Esophagus mucosa (tissue), 1 donor: ENCODE measurements around the gene HOOK2. TPM values are rescaled to one million over a fixed set of nuclear protein-coding genes. Genes with fewer than 3 reads are reported as not detected.

ENCODE experiments used
- ATAC-seq: fragments of 200-7000 bp; cut with Tn5 transposase; one replicate; pipeline ENCODE4 v1.9.1; 2020
- total RNA-seq: library from RNA; stranded (reverse); gene quantifications from one replicate; pipeline ENCODE4 v1.2.4, GENCODE V29; 2023
- donor health status: DM: yes; HTN: yes; CAD: no.

The HOOK2 gene
- total RNA-seq, 1 donor from 2014 or later = 38.2 TPM

DNA sequence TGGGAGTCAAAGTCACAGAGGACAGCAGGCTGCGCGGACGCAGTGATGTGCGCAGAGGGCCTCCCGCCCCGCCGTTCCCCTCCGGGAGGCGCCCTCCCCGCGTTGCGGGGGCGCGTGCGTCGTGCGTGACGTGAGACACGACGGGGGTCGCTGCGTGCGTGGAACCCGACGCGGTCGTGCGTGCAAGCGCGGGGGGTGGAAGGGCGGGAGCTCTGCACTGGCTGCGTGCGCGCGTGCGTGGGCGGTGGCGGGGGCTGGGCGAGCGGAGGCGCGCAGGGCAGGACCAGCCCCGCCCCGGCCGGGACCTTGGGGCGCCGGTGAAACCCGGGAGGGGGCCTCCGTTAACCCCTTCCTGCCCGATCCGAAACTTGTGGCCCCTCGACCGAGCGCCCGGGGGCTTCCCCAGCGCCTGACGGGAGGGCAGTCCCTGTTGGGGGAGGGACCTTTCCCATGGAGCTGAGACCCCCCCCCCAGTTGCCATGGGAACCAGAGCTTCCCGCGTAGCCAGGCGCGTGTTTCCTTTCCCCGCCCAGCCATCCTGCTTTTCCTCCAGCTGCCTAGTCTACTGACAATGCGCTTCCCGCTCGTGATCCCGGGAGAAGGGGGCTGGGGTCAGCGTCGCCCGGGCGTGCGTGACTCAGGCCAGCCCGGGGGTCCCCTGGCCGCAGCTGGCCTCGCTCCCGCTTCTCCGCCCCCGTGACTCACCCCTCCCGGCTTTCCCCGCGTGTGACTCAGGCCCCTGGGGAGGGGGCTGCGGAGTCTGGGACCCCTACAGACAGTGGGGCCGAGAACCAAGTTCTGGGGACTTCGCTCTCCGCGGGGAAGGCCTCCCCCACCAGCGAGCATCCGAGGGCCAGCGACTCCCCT is 7.3 kb upstream of the HOOK2 start:
- peak; percentile 51 for ATAC-seq

DNA sequence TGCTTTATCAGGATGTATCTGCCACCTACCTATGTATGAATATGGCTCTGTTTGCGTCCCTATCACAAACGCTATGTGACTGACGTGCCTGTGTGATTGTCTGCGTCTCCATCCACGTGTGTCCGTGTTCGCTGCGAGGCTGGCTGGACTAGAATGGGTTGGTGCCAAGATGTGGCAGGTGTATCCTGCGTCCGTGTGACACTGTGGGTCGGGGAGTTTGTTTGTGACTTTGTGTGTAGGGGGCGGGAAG is 6.7 kb upstream of the HOOK2 start:
- ATAC-seq = peak; percentile 9

DNA sequence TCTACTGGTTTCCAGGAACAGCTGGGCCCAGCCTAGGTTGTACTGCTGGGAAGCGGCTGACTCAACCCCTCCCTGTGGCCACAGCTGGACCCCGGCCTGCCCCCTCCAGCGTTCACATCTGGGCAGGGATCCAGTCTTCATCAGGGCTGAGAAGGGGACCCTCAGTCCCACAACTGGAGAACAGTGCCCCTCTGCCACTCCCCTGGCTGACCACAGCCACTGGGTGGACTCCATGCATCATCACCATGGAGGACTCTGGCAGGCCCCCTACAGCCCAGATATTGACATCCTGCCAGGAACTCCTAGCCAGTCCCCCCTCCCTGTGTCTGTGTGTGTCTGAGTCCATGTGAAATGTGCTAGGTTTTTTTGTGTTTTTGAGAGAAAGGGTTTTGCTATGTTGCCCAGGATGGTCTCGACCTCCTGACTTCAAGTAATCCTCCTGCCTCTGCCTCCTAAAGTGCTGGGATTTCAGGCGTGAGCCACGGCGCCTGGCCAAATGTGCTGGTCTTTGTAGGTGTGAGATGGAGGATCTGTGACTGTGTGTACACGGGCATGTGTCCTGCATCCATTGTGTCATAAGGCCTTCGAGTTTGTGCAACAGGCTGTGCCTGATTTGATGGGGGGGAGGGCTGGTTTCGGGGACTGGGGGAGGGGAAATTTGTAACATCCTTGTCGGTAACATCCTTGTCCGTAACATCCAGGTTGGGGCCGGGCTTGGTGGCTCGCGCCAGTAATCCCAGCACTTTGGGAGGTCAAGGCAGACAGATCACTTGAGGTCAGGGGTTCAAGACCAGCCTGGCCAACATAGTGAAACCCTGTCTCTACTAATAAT is 4.0 kb upstream of the HOOK2 start:
- no peak for ATAC-seq

DNA sequence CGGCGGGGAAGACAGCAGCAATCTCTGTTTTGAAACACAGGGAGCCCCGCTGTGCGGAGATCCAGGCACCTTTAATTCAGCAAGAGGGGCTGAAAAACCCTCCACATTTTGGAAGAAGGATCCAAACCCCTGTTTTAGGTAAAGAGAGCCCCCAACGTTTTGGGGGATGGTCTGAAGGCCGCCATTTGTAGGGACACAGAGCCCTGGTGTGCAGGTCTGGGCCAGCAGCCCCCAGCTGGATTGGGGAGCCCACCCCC is 3.5 kb upstream of the HOOK2 start:
- no peak for ATAC-seq

DNA sequence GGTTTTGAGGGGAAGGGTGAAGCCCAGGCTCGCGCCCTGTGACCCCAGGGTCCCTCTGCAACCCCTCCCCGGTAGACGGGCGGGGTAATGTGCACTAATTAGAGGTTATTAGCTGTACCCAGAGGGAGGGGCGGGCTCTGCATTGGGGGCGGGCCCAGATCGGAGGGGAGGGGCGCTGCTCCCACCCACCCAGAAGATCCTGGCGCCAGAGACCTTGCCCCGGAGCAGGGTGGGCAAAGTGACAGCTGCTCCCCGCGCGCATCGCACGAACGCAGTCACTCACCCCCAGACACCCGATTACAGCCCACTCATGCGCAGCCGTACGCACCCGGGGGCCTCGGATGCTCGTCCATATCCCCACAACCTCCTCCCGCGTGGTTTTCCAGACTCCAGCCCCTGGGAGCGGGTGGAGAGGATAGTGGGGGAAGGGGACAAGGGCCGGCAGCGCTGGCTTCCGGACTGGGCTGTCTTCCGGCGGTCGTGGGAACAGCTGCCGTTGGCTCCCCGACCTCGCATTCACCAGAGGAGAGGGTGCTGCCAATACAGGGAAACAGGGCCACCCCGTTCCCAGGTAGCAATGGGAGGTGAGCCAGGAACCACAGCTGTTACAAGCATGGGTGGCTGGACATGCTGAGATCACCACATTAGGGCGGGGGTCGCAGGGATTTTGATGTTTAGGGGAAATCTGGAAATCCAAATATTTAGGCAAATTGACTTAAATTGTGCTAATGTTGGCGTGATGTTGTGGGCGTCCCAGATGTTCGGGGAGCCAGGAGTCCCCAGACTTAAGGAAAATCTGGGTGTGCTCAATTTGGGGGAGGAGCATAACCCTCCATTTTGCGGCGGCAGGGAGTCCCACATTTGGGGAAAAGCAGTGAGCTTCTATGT is 2.9 kb upstream of the HOOK2 start:
- peak; percentile 13 for ATAC-seq

DNA sequence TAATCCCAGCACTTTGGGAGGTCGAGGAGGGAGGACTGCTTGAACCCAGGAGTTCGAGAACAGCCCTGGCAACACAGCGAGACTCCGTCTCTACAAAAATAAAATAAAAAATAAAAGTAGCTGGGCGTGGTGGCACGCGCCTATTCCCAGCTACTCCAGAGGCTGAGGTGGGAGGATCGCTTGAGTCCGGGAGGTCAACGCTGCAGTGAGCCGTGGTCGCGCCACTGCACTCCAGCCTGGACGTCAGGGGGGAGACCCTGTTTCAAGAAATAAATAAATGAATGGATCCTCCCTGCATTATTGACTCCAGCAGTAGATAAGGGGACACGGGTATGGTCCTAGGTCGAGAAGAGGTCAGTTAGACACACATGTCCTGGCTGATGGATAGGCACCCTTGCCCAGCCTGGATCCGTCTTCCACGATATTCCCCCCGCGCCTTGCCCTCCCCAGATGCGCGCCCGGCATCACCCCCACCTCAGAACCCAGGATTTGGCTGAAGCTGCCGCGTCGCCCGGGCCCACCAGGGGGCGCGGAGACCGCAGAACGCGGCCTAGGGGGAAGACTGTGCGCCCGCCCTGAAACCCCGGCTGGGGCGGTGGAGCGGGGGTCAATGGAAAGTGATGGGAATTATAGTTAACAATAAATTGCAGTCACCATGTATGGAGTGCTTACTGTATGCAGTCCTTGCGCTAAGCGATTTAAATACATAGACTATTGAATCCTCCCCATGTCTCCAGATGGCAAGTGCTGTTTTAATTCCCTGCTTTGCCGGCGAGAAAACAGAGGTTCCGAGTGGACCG is 2.1 kb upstream of the HOOK2 start:
- peak; percentile 30 for ATAC-seq

DNA sequence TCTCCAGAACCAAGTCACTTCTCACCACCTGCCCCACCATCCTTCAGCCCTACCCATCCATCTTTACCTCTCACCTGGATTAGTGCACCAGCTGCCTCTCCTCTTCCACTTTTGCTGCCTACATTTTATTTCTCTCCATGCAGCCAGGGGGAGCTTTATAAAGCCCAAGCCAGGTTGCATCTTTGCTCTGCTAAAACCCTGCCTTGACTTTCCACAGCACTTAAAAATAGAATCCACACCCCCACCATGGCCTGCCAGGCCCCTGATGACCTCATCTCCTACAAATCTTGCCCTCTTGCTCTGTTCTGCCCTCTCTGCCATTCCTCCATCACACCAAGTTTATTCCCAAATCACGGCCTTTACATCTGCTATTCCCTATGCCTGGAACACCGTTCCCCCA is 1.8 kb downstream of the HOOK2 start:
- ATAC-seq = no peak

DNA sequence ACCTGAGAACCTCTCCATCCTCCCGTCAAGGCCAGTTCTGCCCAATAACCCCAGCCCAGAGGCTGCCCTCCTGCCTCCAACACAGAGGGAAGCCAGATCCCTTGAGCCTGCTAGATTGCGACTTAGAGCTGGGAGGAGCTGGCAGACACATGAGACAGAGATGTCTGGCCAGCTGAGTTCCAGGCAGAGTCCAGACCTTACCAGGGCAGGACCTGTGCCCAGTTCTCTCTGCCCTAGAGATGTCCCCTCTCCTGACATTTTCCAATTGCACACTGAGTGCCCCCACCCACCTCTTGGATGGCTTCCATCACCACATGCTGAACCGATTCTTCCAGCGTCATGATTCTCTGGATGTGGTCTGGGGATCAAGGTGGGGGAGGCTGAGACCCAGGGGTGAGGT is 3.0 kb downstream of the HOOK2 start:
- no peak for ATAC-seq

DNA sequence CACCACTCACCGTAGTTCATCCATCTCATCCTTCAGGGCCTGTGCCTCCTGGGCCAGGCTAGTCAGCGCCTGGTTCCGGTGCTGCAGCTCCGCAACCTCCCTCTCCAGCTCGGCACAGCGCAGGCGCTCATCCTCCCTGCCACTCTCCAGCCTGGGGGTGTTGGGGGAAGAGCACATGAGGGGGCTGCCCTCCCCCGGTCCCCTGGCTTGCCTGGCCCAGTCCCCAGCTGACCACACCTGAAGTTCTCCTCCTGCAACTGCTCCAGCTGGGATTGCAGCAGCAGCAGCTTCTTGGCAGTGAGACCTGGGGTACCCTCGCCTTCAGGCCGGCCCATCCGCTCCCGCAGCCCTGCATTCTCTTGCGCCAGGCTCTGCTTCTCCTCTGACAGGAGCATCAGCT is 4.4 kb downstream of the HOOK2 start:
- no peak for ATAC-seq

DNA sequence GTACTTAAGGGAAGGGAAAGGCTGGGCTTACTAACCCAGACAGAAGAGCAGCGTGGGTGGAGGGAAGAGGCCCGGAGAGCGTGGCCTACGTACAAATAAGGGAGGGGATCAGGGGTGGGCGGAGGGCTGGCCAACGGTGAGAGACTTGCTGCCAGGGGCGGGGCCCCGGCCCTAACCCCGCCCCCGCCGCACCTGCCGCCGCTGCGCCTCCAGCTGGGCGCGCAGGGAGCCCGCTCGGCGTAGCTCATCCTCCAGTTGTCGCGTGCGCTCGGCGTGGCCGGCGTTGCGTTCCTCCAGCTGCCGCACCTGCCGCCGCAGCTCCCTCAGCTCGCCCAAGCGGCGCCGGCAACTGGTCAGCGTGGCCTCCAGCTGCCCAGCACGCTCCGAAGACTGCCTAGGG is 5.7 kb downstream of the HOOK2 start:
- no peak for ATAC-seq

DNA sequence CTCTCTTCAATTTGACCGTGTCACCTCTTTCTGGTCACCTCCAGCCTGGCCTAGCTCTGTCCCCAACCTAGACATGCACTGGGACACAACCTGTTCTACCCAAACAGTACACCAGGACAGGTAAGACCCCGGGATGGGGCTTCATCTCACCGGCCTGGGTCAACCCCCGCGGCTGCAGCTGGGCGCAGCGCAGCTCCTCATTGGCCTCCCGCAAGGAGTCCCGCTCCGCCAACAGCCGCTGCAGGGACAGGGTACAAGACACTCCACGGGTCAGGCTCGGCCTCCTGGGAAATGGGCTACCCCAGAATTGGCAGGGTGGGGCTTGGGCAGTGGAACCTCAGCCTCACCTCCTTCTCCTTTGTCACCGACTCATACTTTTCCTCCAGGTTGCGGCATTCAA is 7.7 kb downstream of the HOOK2 start:
- no peak for ATAC-seq

DNA sequence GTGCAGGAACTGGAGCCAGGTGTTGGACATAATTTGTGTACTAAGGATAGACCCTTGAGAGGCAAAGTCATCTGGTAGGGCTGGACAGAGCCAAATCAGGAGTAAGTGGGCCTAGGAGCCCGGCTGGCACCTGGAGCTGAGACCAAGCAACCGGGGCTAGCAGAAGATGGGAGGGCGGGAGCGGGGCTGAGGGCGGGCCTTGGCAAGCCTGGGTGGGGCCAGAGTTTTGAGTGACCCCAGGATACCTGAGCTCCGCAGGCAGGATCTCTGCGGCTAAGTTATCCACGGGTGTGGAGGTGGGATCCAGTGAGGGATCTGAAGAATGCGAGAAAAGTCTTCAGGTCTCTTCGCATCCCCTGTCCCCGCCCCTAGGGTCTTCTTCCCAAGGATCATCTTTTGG is 8.2 kb downstream of the HOOK2 start:
- no peak for ATAC-seq

DNA sequence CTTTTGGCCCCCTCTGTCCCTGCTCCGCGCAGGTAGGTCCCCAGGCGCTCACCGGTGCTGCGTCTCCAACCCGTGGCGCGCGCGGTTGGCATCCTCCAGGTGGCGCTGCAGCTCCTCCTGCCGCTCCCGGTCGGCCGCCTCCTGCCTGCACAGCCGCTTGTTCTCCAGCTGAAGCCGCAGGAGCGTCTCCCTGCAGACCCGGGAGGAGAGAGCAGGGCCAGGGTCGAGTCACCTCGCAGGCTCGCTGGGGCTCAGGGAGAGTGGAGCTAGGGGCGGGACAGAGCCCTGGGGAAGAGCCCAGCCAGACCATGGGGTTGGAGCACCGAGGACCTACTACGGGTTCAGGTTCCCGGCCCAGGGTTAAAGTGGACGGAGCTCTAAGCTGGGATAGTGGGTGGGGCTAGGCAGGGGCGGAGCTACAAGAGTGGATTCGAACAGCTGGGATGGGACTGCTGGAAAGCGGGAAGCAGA is 9.3 kb downstream of the HOOK2 start:
- ATAC-seq = peak; percentile 83

DNA sequence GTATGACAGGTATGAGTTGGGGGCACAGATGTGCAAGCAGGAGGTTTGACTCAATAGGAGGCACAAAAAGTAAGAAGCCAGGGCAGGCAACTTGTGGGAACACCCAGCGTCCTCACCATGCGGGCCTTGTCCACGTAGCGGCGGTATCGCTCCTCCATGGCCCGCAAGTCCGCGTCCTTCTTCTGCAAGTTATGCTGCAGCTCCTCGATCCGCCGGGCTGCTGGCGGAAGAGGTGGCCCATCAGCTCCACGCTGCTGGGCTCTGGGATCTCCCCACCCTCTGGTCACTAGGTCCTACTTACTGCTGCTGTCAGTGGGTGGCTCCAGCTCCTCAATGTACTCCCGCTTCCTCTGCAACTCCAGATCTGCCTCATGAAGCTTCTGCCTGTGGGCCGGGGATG is 10.7 kb downstream of the HOOK2 start:
- no peak for ATAC-seq

DNA sequence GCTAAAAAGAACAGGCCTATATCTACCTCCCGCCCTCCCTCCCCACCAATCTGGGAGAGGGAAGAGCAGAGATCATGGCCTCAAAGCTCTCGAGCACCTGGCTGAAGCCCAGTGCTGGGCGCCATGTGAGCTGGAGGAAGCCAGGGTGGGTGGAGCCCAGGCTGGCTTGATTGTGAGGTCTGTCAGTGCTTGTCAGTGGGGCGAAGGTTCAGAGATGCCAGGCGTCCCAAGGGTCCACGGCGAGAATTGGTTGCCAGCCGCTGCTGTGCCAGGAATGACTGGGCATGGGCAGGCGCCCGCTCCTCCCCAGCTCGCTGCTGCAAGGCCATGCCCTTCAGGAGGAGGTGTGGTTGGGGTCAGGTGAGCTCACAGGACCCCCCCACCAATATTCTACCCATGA is 12.3 kb downstream of the HOOK2 start:
- no peak for ATAC-seq

DNA sequence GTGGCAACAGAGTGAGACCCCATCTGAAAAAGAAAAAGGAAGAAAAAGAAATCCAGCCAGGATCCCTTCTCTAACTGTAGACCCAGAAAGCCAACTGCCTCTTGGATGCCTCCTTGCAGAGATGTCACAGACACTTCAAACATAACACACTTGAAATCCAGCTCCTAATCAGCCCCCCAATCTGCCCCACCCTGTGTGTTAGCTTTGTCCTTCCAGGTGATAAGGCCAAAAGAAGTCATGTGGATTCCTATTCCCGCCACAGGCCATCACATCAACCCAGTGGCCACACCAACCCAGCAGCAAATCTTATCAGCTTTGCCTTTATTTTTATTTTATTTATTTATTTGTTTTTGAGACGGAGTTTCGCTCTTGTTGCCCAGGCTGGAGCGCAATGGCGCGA is 15.7 kb downstream of the HOOK2 start:
- ATAC-seq = no peak

DNA sequence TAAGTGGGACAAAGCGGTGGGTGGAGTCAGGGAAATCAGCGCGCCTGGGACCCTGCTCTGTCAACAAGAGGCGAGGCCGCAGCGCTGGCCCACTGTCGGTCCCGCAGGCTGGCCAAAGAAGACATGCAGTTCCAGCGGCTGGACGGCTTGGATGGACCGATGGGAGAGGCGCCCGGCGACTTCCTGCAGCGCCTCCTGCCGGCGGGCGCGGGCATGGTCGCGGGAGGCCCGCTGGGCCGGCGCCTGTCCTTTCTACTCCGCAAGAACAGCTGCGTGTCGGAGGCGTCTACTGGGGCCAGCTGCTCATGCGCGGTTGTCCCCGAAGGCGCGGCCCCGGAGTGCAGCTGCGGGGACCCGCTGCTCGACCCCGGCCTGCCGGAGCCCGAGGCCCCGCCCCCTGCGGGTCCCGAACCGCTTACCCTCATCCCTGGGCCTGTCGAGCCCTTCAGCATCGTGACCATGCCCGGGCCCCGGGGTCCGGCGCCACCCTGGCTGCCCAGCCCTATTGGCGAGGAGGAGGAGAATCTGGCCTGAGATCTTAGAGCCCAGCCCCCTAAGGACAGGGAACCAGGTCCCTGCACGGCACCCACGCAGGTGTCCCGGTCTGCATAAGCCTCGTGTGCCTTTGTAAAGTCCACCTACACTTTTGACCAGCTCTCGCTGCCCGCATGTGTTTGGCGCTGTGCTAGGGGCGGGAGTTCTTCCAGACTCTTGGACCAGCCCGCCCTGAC is 17.6 kb downstream of the HOOK2 start:
- ATAC-seq = peak; percentile 76

DNA sequence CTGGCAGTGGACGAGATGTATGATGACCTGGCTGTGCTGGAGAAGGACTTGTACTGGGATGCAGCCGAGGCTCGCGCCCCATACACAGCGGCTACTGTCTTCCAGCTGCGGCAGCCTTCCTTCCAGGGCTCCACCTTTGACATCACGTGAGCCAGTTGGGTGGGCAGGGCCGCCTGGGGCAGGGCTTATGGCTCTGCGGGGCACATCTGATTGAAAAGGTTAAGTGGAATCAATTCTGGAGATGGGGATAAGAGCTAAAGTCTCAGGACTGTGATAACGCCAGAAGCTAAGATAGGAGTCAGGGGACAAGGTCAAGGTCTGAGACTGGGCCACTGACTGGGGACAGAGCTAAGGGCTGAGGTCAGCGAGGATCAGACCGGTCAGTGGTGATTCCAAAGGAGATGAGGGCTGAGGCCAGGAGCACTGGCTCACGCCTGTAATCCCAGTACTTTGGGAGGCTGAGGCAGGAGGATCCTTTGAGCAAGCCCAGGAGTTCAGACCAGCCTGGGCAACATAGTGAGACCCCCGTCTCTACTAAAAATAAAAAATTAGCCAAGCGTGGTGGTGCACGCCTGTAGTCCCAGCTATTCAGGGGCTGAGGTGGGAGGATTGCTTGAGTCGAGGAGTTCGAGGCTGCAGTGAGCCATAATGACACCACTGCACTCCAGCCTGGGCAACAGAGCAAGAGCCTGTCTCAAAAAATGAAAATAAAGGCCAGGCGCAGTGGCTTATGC is 19.0 kb downstream of the HOOK2 start:
- no peak for ATAC-seq

DNA sequence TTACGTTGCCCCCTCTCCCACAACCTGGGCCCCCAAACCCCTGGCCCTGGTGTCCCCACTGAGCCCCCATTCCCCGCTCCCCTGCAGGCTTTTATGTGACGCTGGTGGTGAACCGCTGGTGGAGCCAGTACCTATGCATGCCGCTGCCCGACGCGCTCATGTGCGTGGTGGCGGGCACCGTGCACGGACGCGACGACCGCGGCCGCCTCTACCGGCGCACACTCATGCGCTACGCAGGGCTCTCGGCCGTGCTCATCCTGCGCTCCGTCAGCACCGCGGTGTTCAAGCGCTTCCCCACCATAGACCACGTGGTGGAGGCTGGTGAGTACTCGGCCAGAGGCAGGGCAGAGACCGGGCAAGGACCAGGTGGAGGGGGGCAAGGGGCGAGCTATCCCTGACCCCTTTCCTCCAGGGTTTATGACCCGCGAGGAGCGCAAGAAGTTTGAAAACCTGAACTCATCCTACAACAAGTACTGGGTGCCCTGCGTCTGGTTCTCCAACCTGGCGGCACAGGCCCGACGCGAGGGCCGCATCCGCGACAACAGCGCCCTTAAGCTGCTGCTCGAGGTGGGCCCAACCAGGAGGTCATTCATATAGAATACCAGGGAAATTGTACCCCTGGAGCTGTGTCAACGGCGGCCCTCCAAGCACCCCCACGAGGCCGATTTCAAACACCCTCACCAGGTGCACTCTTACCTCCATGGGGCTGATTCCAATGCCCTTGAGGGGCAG is 20.7 kb downstream of the HOOK2 start:
- no peak for ATAC-seq

DNA sequence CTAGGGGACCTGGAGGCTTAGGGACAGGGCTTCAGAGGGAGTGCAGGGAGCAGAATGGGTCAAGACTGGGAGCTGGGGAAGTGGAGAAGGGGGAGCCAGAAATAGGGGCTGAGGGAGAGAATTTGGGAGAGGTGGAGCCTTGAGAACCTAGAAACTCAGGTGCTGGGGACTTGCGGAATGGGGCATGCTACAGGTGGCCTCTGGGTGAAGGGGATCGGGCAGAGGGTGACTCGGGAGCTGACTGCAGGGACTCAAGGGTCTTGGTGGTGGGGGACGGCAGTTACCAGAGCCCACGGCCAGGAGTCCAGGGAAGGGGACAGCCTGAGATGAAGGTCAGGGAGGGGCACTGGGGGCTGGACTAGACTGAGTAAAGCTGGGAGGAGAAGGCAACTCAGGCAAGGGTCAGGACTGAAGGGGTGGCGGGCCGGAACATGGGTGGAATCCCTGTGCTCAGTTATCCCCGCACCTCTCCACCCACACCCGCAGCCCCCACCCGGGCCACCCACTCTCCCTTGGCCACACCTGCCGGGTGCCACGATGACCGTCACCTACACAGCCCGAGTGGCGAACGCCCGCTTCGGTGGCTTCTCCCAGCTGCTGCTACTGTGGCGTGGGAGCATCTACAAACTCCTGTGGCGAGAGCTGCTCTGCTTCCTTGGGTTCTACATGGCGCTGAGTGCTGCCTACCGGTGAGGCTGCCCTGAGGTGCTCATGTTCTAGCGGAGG is 23.1 kb downstream of the HOOK2 start:
- ATAC-seq = no peak
